Aorta (tissue), 5 donors: Measurements from ENCODE around the gene CREB5. TPM values are rescaled to one million over a fixed set of nuclear protein-coding genes. Genes with fewer than 3 reads are reported as not detected.

Experiments
- ATAC-seq: fragments of 200-7000 bp; cut with Tn5 transposase; one replicate; pipeline ENCODE4 v1.9.1; 2022; ENCODE audit warnings: moderate library complexity; ENCODE audit not compliant: low FRiP score
- DNase-seq, 2 donors: peaks; one replicate each; pipeline ENCODE4 v3.0.0-alpha.2; 2020
- H3K27ac ChIP-seq, 2 donors: one replicate each; pipeline ENCODE4 v1.5.1; 2013; ENCODE audit warnings: low read length in 2 of 2, mild to moderate bottlenecking in 2 of 2, moderate library complexity in 2 of 2, control low read depth in 1 of 2, inconsistent platforms in 1 of 2, low read depth in 1 of 2
- H3K27me3 ChIP-seq, 2 donors: one replicate each; pipeline ENCODE4 v1.6.1; 2013; ENCODE audit warnings: control low read depth in 1 of 2, low read length in 1 of 2, mild to moderate bottlenecking in 1 of 2, moderate library complexity in 1 of 2; ENCODE audit not compliant: insufficient read depth in 2 of 2, control insufficient read depth in 1 of 2
- H3K36me3 ChIP-seq, 2 donors: one replicate each; pipeline ENCODE4 v1.6.1; 2013; ENCODE audit warnings: control low read depth in 1 of 2, low read length in 1 of 2, mild to moderate bottlenecking in 1 of 2; ENCODE audit not compliant: insufficient read depth in 2 of 2, control insufficient read depth in 1 of 2
- H3K4me1 ChIP-seq, 2 donors: one replicate each; pipeline ENCODE4 v1.6.1; 2013; ENCODE audit warnings: low read length in 2 of 2, control low read depth in 1 of 2, mild to moderate bottlenecking in 1 of 2, moderate library complexity in 1 of 2; ENCODE audit not compliant: insufficient read depth in 2 of 2, control insufficient read depth in 1 of 2
- H3K4me3 ChIP-seq, 2 donors: one replicate each; pipeline ENCODE4 v1.5.1; 2013; ENCODE audit warnings: low read length in 2 of 2, control low read depth in 1 of 2, mild to moderate bottlenecking in 1 of 2
- H3K9me3 ChIP-seq: one replicate; pipeline ENCODE4 v1.6.1; 2013; ENCODE audit warnings: mild to moderate bottlenecking, low read length; ENCODE audit not compliant: control insufficient read depth
- WGBS, 2 donors: extraction: QIAGEN DNeasy Blood & Tissue Kit; methylation state at CpG; one replicate each; pipeline ENCODE4 v1.1.7; 2013; 5-methylcytosine and 5-hydroxymethylcytosine counted together
- intact Hi-C, 2 donors: fragments of 100-400 bp; cut with DNase I; formaldehyde crosslinking; loops; one replicate each; pipeline versions ENCODE4 v1.14.2 to v1.15.0; 2022
- polyA plus RNA-seq, 2 donors: library from polyadenylated mRNA; stranded (reverse); fragments of 200-250 nt; gene quantifications; one replicate each; pipeline ENCODE4 v1.2.3, GENCODE V29; 2013
- total RNA-seq, 2 donors: library from RNA; stranded (reverse); fragmentation: NEBNext Ultra II Directional; extraction: Animal tissue kit (Norgen Biotek cat#: 25700); gene quantifications; one replicate each; pipeline ENCODE4 v1.2.1, GENCODE V29; 2021
- donor health status: healthy with polysubstance abuse.
- donor health status: Bipolar disorder and iron deficiency.
- donor health status: DM: no; HTN: no; CAD: no.
- donor health status: DM: no; HTN: no; CAD: no.
- donor health status: DM: yes; HTN: yes; CAD: no.

CREB5 gene
- total and polyA plus RNA-seq, 4 donors: 2.6 to 57.1 (median 17.9) TPM

DNA sequence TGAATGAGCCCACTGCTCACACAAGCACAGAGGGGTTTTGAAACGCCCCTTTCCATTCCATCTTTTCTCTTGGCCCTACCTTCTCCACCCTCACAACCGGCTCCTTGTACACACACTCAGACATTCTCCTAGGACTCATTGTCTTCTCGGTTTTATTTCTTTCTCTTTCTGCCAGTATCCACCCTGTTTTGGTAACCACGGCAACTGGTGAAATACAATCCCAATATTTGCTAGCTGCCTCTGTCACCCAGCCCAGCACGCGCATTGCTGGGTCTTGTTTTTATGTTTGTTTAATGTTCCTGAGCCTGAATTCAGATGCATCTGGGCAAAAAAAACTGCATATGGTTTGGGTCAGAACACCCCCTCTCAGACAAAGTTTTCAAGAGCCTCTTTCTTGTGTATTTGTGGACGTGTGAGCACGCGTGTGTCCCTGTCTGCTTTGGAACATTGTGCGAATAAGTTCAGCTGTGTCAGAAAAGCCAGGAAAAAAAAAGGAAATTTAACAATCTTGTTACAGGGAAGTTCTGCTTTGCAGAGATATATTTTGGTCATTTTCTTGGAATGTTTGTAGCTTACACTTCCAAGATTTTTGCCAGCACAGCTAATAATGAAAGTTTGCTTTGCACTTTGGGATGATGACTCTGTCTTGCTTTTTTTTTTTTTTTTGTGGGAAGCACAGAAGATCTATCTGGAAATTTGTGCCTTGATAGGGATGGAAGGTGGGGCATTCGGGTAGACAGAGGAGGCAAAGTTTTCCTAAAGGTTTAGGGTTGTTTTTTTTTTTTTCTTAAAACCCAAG lies 320.0 kb downstream of the CREB5 start:
- peak; percentile 77 for ATAC-seq
- Histone ChIP-seq H3K36me3 (no peaks in the 10 kb centered on the region), H3K9me3 (no peaks in the 10 kb centered on the region), H3K27me3 (no peaks in the 10 kb centered on the region), H3K4me1 (peaks cover 0 to 5% of the 10 kb centered on the region in 2 donors), H3K4me3 (peak overlapping the region; percentile 43 to 49), H3K27ac (no peak overlapping the region)
- no peak for DNase-seq
- 8 to 10% methylated on average over 11 of the region's 11 CpGs for WGBS, 2 donors
- intact Hi-C loops: no loop called here

DNA sequence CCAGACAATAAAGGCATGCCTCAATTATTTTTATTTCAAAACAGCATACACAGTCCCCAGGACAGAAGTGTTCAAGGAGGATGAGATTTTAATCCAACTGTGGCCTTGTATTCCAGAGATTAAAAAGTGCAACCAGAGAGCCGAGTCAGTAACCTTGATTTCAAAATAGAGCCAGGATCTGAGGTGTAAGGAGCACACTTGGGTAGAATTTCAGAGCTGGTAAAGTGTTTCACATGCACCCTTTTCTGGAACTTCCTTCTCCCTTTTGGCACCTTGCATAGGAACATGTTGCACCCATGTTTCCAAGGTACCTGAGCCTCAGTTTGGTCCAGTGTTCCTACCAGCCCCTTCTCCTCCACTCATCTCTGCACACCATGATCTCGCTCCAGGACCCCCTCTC lies 320.7 kb downstream of the CREB5 start:
- intact Hi-C loops: no loop called here
- no peak for DNase-seq
- Histone ChIP-seq H3K27ac (no peak overlapping the region), H3K9me3 (no peaks in the 10 kb centered on the region), H3K27me3 (no peaks in the 10 kb centered on the region), H3K4me3 (peak overlapping the region; percentile 43 to 48), H3K4me1 (peaks cover 0 to 5% of the 10 kb centered on the region in 2 donors), H3K36me3 (no peaks in the 10 kb centered on the region)
- no peak for ATAC-seq
- 45 to 53% methylated on average over 2 of the region's 2 CpGs for WGBS, 2 donors

DNA sequence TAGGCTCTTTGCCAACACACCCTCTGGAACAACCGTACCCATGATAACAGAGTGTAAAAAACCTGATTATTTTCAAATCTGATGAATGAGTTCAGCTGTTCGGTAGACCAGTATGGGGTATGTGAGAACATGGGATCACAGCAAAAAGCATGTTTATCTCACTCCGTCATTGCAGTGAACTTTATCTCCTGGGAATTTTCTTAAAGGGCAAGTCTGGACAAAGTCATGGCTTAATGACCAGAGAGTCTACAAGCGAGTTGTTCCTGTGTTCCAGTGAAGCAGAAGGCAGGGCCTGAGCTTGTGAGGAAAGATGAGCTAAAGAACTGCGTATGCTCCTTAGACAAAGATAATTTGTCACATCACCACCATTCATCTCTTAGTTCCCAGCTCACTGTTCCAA lies 326.1 kb downstream of the CREB5 start:
- no peak overlapping the region for H3K27ac ChIP-seq
- no peak overlapping the region for H3K4me3 ChIP-seq
- 24 to 25% methylated on average over 5 of the region's 5 CpGs for WGBS, 2 donors
- no peaks in the 10 kb centered on the region for H3K36me3 ChIP-seq
- ATAC-seq: no peak
- H3K9me3 ChIP-seq: no peaks in the 10 kb centered on the region
- no peak for DNase-seq
- H3K27me3 ChIP-seq: no peaks in the 10 kb centered on the region
- peaks cover 4 to 6% of the 10 kb centered on the region in 2 donors for H3K4me1 ChIP-seq
- intact Hi-C loops: no loop called here

DNA sequence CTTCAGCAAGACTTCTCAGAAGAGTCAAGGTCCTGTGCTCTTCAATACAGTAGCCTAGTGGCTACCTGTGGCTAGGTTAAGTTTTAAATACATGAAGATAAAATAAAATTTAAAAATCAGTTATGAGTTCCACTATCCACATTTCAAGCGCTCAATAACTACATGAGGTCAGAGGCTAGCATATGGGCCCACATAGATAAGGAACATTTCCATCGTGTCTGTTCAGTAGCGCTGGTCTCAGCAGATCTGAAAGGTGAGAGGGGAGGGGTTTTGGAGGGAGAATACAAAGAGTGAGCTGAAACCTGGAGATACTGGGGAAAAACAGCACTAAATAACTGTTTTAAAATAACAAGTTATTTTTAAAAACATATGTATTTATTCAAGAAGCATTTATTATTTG lies 326.8 kb downstream of the CREB5 start:
- Histone ChIP-seq H3K27ac (no peak overlapping the region), H3K36me3 (no peaks in the 10 kb centered on the region), H3K9me3 (no peaks in the 10 kb centered on the region), H3K4me1 (peaks cover 4 to 6% of the 10 kb centered on the region in 2 donors), H3K27me3 (no peaks in the 10 kb centered on the region), H3K4me3 (no peak overlapping the region)
- 86 to 90% methylated on average over 3 of the region's 3 CpGs for WGBS, 2 donors
- no peak for ATAC-seq
- DNase-seq: no peak
- intact Hi-C loops: no loop called here

DNA sequence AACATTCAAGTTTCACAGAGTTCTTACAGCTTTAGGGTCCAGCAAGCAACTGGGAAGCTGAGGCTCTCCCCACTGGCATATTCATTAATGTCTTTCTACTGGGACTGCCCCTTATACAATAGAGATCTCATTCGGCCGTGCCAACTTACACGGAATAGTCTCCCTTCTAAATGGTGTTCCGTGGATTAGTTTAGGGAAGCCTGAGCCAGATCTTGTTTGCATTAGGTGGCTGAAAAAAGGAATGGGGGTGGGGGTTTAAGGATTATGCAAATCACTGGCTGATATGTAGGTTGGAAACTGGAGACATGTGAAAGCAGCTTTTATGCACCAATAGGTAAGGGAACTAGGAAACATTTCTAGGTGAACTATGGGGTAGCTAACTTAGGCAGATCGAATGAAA lies 327.5 kb downstream of the CREB5 start:
- Histone ChIP-seq H3K4me1 (peaks cover 4 to 6% of the 10 kb centered on the region in 2 donors), H3K9me3 (no peaks in the 10 kb centered on the region), H3K36me3 (no peaks in the 10 kb centered on the region), H3K27ac (no peak overlapping the region), H3K27me3 (no peaks in the 10 kb centered on the region), H3K4me3 (no peak overlapping the region)
- intact Hi-C loops: no loop called here
- WGBS, 2 donors: 33 to 61% methylated on average over 5 of the region's 5 CpGs
- no peak for DNase-seq
- no peak for ATAC-seq

DNA sequence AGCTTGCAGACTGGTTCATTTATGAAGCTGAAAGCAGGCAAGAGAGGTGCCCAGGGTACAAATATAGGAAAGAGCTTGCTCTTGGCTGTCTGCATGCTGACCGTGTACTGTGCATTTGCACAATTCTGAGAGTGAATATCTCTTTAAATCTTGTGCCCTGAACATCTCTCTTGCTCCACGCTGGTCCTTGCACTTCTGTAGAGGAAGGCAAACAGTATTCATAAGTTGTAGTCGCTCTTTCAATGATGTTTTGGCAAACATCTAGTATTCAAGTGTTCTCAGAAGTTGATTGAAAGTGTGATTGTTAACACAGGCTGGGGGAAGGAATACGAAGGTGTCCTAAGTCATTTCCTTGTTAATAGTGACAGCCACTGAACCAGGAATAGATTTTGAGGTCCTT lies 332.6 kb downstream of the CREB5 start:
- intact Hi-C loops: no loop called here
- Histone ChIP-seq H3K9me3 (peaks cover 1% of the 10 kb centered on the region), H3K36me3 (no peaks in the 10 kb centered on the region), H3K4me3 (no peak overlapping the region), H3K27ac (no peak overlapping the region), H3K4me1 (peaks cover 0 to 11% of the 10 kb centered on the region in 2 donors), H3K27me3 (no peaks in the 10 kb centered on the region)
- DNase-seq (no peak), ATAC-seq (no peak)
- WGBS, 2 donors: 50 to 64% methylated on average over 4 of the region's 4 CpGs

DNA sequence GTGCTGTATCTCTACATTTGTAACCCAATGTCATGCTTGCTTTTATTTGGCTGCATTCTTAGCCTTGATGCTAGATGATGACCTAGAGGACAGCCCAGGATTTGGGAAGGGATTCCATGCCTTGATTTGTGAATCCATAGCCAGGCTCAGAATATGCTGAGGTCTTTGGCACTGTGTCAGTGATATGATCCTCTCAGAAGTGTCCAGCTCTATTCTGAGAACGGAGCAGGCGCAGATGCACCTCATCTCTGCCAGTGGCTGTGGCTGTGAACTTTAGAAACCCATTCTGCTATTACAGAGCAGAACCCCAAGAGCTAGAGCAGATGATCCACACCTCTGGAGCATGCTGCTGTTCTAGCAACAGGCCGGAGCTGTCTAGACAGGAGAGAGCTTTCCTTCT lies 333.0 kb downstream of the CREB5 start:
- Histone ChIP-seq H3K36me3 (no peaks in the 10 kb centered on the region), H3K27ac (no peak overlapping the region), H3K4me1 (peaks cover 0 to 11% of the 10 kb centered on the region in 2 donors), H3K9me3 (peaks cover 1% of the 10 kb centered on the region), H3K27me3 (no peaks in the 10 kb centered on the region), H3K4me3 (no peak overlapping the region)
- WGBS, 2 donors: 50 to 71% methylated on average over 3 of the region's 3 CpGs
- DNase-seq: no peak
- ATAC-seq: no peak
- intact Hi-C loops: no loop called here

DNA sequence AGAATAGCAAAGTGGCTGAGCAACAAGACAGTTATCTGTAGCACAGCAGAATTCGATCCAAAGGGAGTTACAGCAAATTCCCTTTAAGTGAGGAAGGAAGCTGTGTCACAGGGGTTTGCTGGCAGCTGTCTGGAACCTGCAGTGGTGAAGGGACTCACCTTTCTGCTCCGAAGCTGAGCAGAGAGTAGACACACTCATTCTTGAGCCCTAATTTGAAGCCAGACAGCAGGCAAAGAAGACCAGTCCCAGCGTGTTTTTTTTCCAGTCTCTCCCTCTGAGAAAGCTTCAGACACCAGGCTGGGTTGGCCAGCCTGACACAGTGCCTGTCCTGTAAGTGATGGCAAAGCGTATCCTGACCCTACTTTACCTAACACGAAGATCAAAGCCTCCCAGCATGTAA lies 335.1 kb downstream of the CREB5 start:
- Histone ChIP-seq H3K9me3 (peaks cover 1% of the 10 kb centered on the region), H3K4me3 (no peak overlapping the region), H3K27me3 (no peaks in the 10 kb centered on the region), H3K4me1 (peaks cover 0 to 11% of the 10 kb centered on the region in 2 donors), H3K27ac (no peak overlapping the region), H3K36me3 (no peaks in the 10 kb centered on the region)
- ATAC-seq (no peak), DNase-seq (no peak)
- intact Hi-C loops: no loop called here
- 47 to 51% methylated on average over 5 of the region's 5 CpGs for WGBS, 2 donors

DNA sequence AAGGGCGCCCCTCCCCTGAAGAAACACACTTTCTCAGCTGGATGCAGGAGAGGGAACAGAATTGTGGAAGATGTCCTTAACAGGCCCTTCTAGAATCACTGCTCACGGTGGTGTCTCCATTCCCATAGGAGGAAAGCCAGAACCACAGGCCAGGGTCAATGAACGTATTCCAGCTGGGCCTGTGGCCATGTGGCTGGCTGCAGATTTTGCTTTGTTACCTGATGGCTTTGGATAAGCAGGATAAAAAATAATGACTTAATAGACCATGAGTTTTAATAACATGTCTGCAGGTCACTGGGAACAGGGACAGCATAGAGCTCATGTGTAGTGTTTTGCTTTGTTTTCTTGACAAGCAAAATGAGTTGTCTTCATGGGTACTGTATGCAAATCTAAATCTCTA lies 335.5 kb downstream of the CREB5 start:
- ATAC-seq: no peak
- Histone ChIP-seq H3K9me3 (peaks cover 1% of the 10 kb centered on the region), H3K36me3 (no peaks in the 10 kb centered on the region), H3K27me3 (no peaks in the 10 kb centered on the region), H3K4me3 (no peak overlapping the region), H3K4me1 (peaks cover 0 to 11% of the 10 kb centered on the region in 2 donors), H3K27ac (no peak overlapping the region)
- WGBS, 2 donors: 35 to 39% methylated on average over 3 of the region's 3 CpGs
- intact Hi-C loops: no loop called here
- DNase-seq: no peak
